ENCODE data around the gene RAB18.
"Not testable (repeated sequence)": the region's sequence is repeated elsewhere in the genome, so short reads cannot be mapped to it uniquely, and the experiment has no call there.

The RAB18 gene

GRCh38 chr10:27542812-27543211 is 38.7 kb downstream of the RAB18 start:
- in situ Hi-C loops (cut with HindIII; ENCODE audit: low sequenced_read_pairs): no loop called here

- in situ Hi-C loops (cut with HindIII; ENCODE audit: low sequenced_read_pairs): no loop called here
These were observed 42.9 kb downstream of the RAB18 start for GRCh38 chr10:27547047-27547446.

GRCh38 chr10:27547482-27547881 is 43.4 kb downstream of the RAB18 start:
- in situ Hi-C loops (cut with HindIII; ENCODE audit: low sequenced_read_pairs): no loop called here

- in situ Hi-C loops (cut with HindIII; ENCODE audit: low sequenced_read_pairs): no loop called here
These were observed 46.7 kb downstream of the RAB18 start for GRCh38 chr10:27550823-27551222.

- in situ Hi-C loops (cut with HindIII; ENCODE audit: low sequenced_read_pairs): no loop called here
These were observed 54.5 kb downstream of the RAB18 start for GRCh38 chr10:27558612-27559020.

GRCh38 chr10:27561334-27561733 is 57.2 kb downstream of the RAB18 start:
- in situ Hi-C loops (cut with HindIII; ENCODE audit: low sequenced_read_pairs): no loop called here

- in situ Hi-C loops (cut with HindIII; ENCODE audit: low sequenced_read_pairs): no loop called here
These were observed 60.3 kb downstream of the RAB18 start for GRCh38 chr10:27564398-27564797.

GRCh38 chr10:27564880-27565279 is 60.8 kb downstream of the RAB18 start:
- in situ Hi-C loops (cut with HindIII; ENCODE audit: low sequenced_read_pairs): no loop called here

- in situ Hi-C loops (cut with HindIII; ENCODE audit: low sequenced_read_pairs): no loop called here
These were observed 64.4 kb downstream of the RAB18 start for GRCh38 chr10:27568196-27569175.

GRCh38 chr10:27569946-27570345 is 65.8 kb downstream of the RAB18 start:
- in situ Hi-C loops (cut with HindIII; ENCODE audit: low sequenced_read_pairs): no loop called here

- in situ Hi-C loops (cut with HindIII; ENCODE audit: low sequenced_read_pairs): not testable (repeated sequence)
These were observed 72.9 kb downstream of the RAB18 start for GRCh38 chr10:27577038-27577437.

- in situ Hi-C loops (cut with HindIII; ENCODE audit: low sequenced_read_pairs): no loop called here
These were observed 74.2 kb downstream of the RAB18 start for GRCh38 chr10:27578316-27578715.

- in situ Hi-C loops (cut with HindIII; ENCODE audit: low sequenced_read_pairs): no loop called here
These were observed 77.1 kb downstream of the RAB18 start for GRCh38 chr10:27581225-27581624.

GRCh38 chr10:27584302-27584701 is 80.2 kb downstream of the RAB18 start:
- in situ Hi-C loops (cut with HindIII; ENCODE audit: low sequenced_read_pairs): no loop called here

All from DLD1 (cell line).